ENCODE results near the gene CARS1. TPM values are rescaled to one million over a fixed set of nuclear protein-coding genes. Genes with fewer than 3 reads are reported as not detected.
A peak's percentile ranks its signal among the peaks of the same experiment; 100 is the strongest.

The CARS1 gene
- total RNA-seq, 6 donors from 2014 or later: 28.9 to 54.1 (median 43.0) TPM

- Histone ChIP-seq H3K36me3 (peaks cover 0 to 2% (median 0%) of the 10 kb centered on the region in 4 donors), H3K27me3 (no peaks in the 10 kb centered on the region), H3K27ac (peak overlapping the region; percentile 17 to 70 (median 44)), H3K4me1 (peaks cover 35 to 69% (median 35%) of the 10 kb centered on the region in 4 donors), H3K9me3 (no peaks in the 10 kb centered on the region), H3K4me3 (peak overlapping the region in 3 of 4 donors; percentile 7 to 97 (median 11))
- no peak for DNase-seq
- no peak for ATAC-seq (ENCODE audit: low FRiP score in 2 of 2)
- no peak for TF ChIP-seq POLR2A (IDR thresholded peaks at IDR 0.05)
- no peak for TF ChIP-seq CTCF (IDR thresholded peaks at IDR 0.05)
- 24 to 27% methylated on average over 4 of the region's 4 CpGs for WGBS, 2 donors
Measured at GRCh38 chr11:2989006-2989405, 68.2 kb downstream of the CARS1 start.

GRCh38 chr11:2987881-2988861, 69.1 kb downstream of the CARS1 start:
- 29 to 40% methylated on average over 11 of the region's 11 CpGs for WGBS, 2 donors
- no peak for TF ChIP-seq POLR2AphosphoS5 (IDR thresholded peaks at IDR 0.05)
- TF ChIP-seq POLR2A (IDR thresholded peaks at IDR 0.05): no peak
- TF ChIP-seq CTCF (IDR thresholded peaks at IDR 0.05): no peak
- TF ChIP-seq EP300 (IDR thresholded peaks at IDR 0.05): no peak
- DNase-seq (no peak), ATAC-seq (ENCODE audit: low FRiP score in 2 of 2) (no peak)
- H3K36me3 ChIP-seq: peaks cover 0 to 5% (median 0%) of the 10 kb centered on the region in 4 donors
- H3K4me1 ChIP-seq: peaks cover 35 to 70% (median 35%) of the 10 kb centered on the region in 4 donors
- no peaks in the 10 kb centered on the region for H3K9me3 ChIP-seq
- H3K4me3 ChIP-seq: peak overlapping the region in 3 of 4 donors; percentile 7 to 97 (median 11)
- no peaks in the 10 kb centered on the region for H3K27me3 ChIP-seq
- H3K27ac ChIP-seq: peak overlapping the region; percentile 33 to 70 (median 48)

GRCh38 chr11:2983908-2984307, 73.3 kb downstream of the CARS1 start:
- TF ChIP-seq POLR2A (IDR thresholded peaks at IDR 0.05) (no peak), EP300 (IDR thresholded peaks at IDR 0.05) (no peak), CTCF (IDR thresholded peaks at IDR 0.05) (no peak), POLR2AphosphoS5 (IDR thresholded peaks at IDR 0.05) (no peak)
- H3K4me3 ChIP-seq: no peak overlapping the region
- no peak for ATAC-seq (ENCODE audit: low FRiP score in 2 of 2)
- no peak overlapping the region for H3K27ac ChIP-seq
- peaks cover 19 to 57% (median 21%) of the 10 kb centered on the region in 4 donors for H3K4me1 ChIP-seq
- 87 to 98% methylated on average over 4 of the region's 4 CpGs for WGBS, 2 donors
- H3K36me3 ChIP-seq: peaks cover 0 to 13% (median 3%) of the 10 kb centered on the region in 4 donors
- H3K27me3 ChIP-seq: no peaks in the 10 kb centered on the region
- no peak for DNase-seq
- no peaks in the 10 kb centered on the region for H3K9me3 ChIP-seq

GRCh38 chr11:2982214-2982613, 75.0 kb downstream of the CARS1 start:
- H3K27me3 ChIP-seq: no peaks in the 10 kb centered on the region
- no peak overlapping the region for H3K27ac ChIP-seq
- H3K4me1 ChIP-seq: peaks cover 7 to 40% (median 9%) of the 10 kb centered on the region in 4 donors
- H3K9me3 ChIP-seq: no peaks in the 10 kb centered on the region
- 74 to 75% methylated on average over 2 of the region's 2 CpGs for WGBS, 2 donors
- no peak for DNase-seq
- H3K4me3 ChIP-seq: no peak overlapping the region
- ATAC-seq (ENCODE audit: low FRiP score in 2 of 2): no peak
- TF ChIP-seq EP300 (IDR thresholded peaks at IDR 0.05): no peak
- TF ChIP-seq CTCF (IDR thresholded peaks at IDR 0.05): no peak
- no peak for TF ChIP-seq POLR2A (IDR thresholded peaks at IDR 0.05)
- TF ChIP-seq POLR2AphosphoS5 (IDR thresholded peaks at IDR 0.05): no peak
- H3K36me3 ChIP-seq: peaks cover 0 to 29% (median 17%) of the 10 kb centered on the region in 4 donors
